ENCODE measurements around the gene SH3GL3.

DNA sequence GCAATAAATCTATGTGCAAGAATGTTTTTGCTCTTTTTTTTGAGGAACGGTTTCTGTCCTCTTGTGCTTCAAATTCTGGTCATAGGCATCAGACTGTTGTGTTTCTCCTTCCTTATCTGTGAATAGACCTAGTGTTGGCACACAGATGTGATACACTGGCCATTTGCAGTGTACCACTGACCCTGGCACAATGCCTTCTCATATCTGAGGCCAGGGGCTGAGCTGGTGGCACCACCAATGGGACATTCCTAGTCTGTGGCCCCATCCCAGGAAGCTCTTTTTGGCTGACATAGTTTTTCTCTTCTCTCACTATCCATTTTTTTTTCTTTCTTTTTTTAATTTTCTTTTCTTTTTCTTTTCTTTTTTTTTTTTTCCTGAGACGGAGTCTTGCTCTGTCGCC is 40.4 kb downstream of the SH3GL3 start:
- TF ChIP-seq POLR2A (IDR thresholded peaks at IDR 0.05; ENCODE audit: low read length): no peak
- TF ChIP-seq GATA1 (IDR thresholded peaks at IDR 0.05; ENCODE audit: low read depth, low read length): no peak
